Measurements from ENCODE around the gene SORCS2.

GRCh38 chr4:7268941-7269340, 76.6 kb downstream of the SORCS2 start:
- TF ChIP-seq, protein P1, sequence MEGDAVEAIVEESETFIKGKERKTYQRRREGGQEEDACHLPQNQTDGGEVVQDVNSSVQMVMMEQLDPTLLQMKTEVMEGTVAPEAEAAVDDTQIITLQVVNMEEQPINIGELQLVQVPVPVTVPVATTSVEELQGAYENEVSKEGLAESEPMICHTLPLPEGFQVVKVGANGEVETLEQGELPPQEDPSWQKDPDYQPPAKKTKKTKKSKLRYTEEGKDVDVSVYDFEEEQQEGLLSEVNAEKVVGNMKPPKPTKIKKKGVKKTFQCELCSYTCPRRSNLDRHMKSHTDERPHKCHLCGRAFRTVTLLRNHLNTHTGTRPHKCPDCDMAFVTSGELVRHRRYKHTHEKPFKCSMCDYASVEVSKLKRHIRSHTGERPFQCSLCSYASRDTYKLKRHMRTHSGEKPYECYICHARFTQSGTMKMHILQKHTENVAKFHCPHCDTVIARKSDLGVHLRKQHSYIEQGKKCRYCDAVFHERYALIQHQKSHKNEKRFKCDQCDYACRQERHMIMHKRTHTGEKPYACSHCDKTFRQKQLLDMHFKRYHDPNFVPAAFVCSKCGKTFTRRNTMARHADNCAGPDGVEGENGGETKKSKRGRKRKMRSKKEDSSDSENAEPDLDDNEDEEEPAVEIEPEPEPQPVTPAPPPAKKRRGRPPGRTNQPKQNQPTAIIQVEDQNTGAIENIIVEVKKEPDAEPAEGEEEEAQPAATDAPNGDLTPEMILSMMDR (IDR thresholded peaks at IDR 0.05), result no peak
- no peak for TF ChIP-seq POLR2A (IDR thresholded peaks at IDR 0.05)

All from esophagus squamous epithelium (tissue), 4 donors.